ENCODE measurements around the gene TBC1D14. TPM values are rescaled to one million over a fixed set of nuclear protein-coding genes. Genes with fewer than 3 reads are reported as not detected.
"Not testable (repeated sequence)": the region's sequence is repeated elsewhere in the genome, so short reads cannot be mapped to it uniquely, and the experiment has no call there.

TBC1D14 gene
- total RNA-seq, 1 donor = 35.4 TPM

GRCh38 chr4:7067452-7068278 is 158.0 kb downstream of the TBC1D14 start, which contains the start of gene GRPEL1:
GRPEL1 (minus strand) TSS chr4:7068064; CDS start chr4:7068032, 32 bp downstream.
- H3K4me3 ChIP-seq (ENCODE audit: low read length) = peak within 1 kb of the TSS; percentile 86
- H3K4me1 ChIP-seq (ENCODE audit: insufficient read depth, low read length) = peaks cover 40% of the 10 kb centered on the region
- no peaks in the 10 kb centered on the region for H3K27me3 ChIP-seq (ENCODE audit: insufficient read depth, low read length)
- H3K9me3 ChIP-seq (ENCODE audit: low read depth, low read length) = no peaks in the 10 kb centered on the region

DNA sequence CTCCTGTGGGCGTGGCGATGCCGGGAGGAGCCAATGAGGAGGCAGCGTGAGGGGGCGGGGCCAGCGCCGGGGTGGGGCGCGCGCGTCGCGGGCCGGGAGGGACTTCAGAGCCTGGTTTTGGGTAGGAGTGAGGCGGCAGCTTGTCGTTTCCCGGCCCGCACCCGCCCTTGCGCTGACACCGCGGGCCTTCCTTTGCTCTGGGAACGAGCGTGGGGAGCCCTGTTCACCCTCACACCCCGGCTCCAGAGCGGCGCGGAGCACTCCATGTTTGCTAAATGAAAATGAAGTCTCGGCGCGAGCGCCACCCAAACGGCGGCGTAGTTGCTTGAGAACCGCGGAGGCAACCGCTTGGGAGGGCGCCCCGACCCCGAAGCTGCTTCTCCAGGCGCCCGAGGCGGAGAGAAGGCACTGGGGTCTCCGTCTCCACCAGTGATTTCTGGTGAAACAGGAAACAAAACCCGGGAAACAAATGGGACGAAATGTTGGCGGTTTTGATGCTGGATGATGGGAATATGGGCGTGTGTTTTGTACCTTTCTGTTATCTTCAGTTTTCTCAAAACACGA is 158.7 kb downstream of the TBC1D14 start:
- Histone ChIP-seq H3K9me3 (ENCODE audit: low read depth, low read length) (no peaks in the 10 kb centered on the region), H3K4me3 (ENCODE audit: low read length) (peak overlapping the region; percentile 86), H3K4me1 (ENCODE audit: insufficient read depth, low read length) (peaks cover 40% of the 10 kb centered on the region), H3K27me3 (ENCODE audit: insufficient read depth, low read length) (no peaks in the 10 kb centered on the region)

- Histone ChIP-seq H3K4me3 (ENCODE audit: low read length) (peak overlapping the region; percentile 86), H3K4me1 (ENCODE audit: insufficient read depth, low read length) (peaks cover 40% of the 10 kb centered on the region), H3K27me3 (ENCODE audit: insufficient read depth, low read length) (no peaks in the 10 kb centered on the region), H3K9me3 (ENCODE audit: low read depth, low read length) (no peaks in the 10 kb centered on the region)
Measured at GRCh38 chr4:7068883-7069282, 159.3 kb downstream of the TBC1D14 start.

GRCh38 chr4:7070729-7071511 is 161.3 kb downstream of the TBC1D14 start:
- no peak overlapping the region for H3K4me3 ChIP-seq (ENCODE audit: low read length)

DNA sequence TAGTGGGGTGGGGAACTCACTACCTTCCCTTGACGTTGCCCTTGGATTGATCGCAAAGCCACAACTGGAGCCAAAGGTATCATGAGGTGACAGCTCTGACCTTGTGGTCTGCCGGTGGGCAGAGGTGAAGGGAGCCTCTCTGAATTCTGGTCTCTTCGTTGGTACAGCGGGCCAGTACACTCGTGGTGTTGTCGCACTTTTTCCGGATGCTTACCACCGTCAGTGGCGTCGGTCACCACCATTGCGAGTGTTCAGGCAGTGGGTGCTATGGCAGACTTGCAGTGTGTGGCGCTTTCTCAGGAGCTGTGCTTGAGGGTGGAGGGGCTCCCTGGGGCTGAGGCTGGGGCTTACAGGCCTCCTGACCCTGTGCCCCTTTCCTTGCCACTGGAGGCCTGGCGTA is 163.4 kb downstream of the TBC1D14 start:
- no peaks in the 10 kb centered on the region for H3K9me3 ChIP-seq (ENCODE audit: low read depth, low read length)
- H3K4me1 ChIP-seq (ENCODE audit: insufficient read depth, low read length) = peaks cover 10% of the 10 kb centered on the region
- H3K27me3 ChIP-seq (ENCODE audit: insufficient read depth, low read length) = no peaks in the 10 kb centered on the region
- H3K4me3 ChIP-seq (ENCODE audit: low read length) = no peak overlapping the region

More at GRCh38 chr4:7070729-7071511, 161.3 kb downstream of the TBC1D14 start:
- Histone ChIP-seq H3K9me3 (ENCODE audit: low read depth, low read length) (no peaks in the 10 kb centered on the region), H3K27me3 (ENCODE audit: insufficient read depth, low read length) (no peaks in the 10 kb centered on the region), H3K4me1 (ENCODE audit: insufficient read depth, low read length) (peaks cover 25% of the 10 kb centered on the region)

DNA sequence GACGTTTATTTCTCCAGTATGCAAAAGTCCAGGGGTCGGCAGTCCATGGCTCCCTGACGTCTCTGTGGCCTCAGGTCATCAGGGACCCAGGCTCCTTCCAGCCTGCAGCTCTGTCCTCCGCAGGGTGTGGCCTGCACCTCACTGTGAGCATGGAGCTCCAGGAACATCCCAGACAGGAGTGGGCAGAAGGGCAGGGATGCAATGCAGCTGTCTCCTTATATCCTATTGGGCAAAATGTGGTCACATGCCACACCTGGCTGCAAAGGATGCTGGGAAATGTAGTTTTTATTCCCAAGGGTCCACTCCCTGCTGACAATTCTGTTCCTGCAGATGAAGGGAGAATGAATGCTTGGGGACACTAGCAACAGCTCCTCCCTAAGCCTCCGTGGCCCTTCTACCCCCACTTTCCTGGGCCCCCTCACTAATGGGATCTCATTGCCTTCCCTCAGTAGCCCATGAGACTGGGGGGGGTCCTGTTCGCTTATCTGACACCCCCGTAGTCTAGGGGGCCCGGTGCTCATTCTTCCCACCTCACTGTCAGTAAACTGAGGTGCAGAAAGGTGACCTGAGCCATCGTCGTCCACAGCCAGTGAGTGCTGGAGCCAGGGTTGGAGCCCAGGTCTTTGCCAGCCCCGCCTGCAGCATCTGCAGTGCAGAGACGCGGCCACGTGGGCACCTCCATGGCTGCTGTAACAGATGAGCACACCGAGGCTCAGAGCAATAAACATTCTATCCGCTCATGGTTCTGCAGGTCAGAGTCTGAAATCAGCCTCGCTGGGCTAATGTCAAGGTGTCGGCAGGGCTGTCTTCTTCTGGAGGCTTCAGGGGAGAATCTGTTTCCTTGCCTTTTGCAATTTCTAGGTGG is 164.1 kb downstream of the TBC1D14 start:
- peaks cover 6% of the 10 kb centered on the region for H3K4me1 ChIP-seq (ENCODE audit: insufficient read depth, low read length)
- no peaks in the 10 kb centered on the region for H3K27me3 ChIP-seq (ENCODE audit: insufficient read depth, low read length)
- H3K9me3 ChIP-seq (ENCODE audit: low read depth, low read length) = no peaks in the 10 kb centered on the region
- no peak overlapping the region for H3K4me3 ChIP-seq (ENCODE audit: low read length)

GRCh38 chr4:7074426-7074825 is 164.8 kb downstream of the TBC1D14 start:
- no peaks in the 10 kb centered on the region for H3K27me3 ChIP-seq (ENCODE audit: insufficient read depth, low read length)
- no peaks in the 10 kb centered on the region for H3K4me1 ChIP-seq (ENCODE audit: insufficient read depth, low read length)
- no peaks in the 10 kb centered on the region for H3K9me3 ChIP-seq (ENCODE audit: low read depth, low read length)
- no peak overlapping the region for H3K4me3 ChIP-seq (ENCODE audit: low read length)

GRCh38 chr4:7075962-7076695 is 166.5 kb downstream of the TBC1D14 start:
- H3K27me3 ChIP-seq (ENCODE audit: insufficient read depth, low read length) = peaks cover 6% of the 10 kb centered on the region
- H3K9me3 ChIP-seq (ENCODE audit: low read depth, low read length) = no peaks in the 10 kb centered on the region
- H3K4me1 ChIP-seq (ENCODE audit: insufficient read depth, low read length) = no peaks in the 10 kb centered on the region
- H3K4me3 ChIP-seq (ENCODE audit: low read length) = no peak overlapping the region

DNA sequence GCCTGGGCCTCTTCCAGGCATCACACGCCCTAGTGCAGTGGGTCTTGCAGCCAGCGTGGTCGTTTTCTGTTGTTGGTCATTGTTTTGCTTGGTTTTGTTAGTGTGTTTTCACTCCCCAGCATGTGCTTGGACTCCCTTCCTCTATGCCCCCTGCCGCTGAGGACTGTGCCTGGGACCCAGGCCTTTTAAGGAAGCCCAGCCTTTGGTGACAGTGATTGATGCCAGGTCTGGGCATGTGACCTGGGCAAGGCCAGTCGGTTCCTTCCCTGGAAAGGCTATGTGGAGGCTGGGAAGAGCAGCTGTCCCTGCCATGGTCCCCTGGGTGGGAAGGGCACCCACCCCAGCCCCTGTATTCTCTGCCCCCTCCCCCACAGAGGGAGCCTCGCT is 167.1 kb downstream of the TBC1D14 start:
- peaks cover 12% of the 10 kb centered on the region for H3K27me3 ChIP-seq (ENCODE audit: insufficient read depth, low read length)
- no peaks in the 10 kb centered on the region for H3K9me3 ChIP-seq (ENCODE audit: low read depth, low read length)
- H3K4me3 ChIP-seq (ENCODE audit: low read length) = no peak overlapping the region
- H3K4me1 ChIP-seq (ENCODE audit: insufficient read depth, low read length) = no peaks in the 10 kb centered on the region

DNA sequence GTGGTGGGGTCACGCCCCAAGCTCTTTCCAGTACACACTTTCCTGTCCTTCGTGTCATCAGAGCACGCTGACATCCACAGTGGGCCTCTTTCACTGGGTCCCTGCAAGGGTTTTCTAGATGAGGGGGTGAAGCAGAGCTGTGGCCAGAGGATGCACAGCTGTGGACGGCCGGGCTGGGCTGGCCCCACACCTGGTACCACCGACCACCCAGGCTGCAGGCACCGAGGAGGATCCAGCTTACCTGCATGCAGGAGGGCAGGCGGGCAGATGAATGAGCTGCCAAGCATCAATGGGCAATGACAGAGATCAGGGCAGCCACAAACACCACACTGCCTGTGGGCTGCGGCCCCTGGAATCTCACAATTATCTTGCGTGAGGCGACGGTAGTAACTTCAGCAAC is 167.7 kb downstream of the TBC1D14 start:
- no peak overlapping the region for H3K4me3 ChIP-seq (ENCODE audit: low read length)
- no peaks in the 10 kb centered on the region for H3K9me3 ChIP-seq (ENCODE audit: low read depth, low read length)
- H3K4me1 ChIP-seq (ENCODE audit: insufficient read depth, low read length) = no peaks in the 10 kb centered on the region
- peaks cover 17% of the 10 kb centered on the region for H3K27me3 ChIP-seq (ENCODE audit: insufficient read depth, low read length)

DNA sequence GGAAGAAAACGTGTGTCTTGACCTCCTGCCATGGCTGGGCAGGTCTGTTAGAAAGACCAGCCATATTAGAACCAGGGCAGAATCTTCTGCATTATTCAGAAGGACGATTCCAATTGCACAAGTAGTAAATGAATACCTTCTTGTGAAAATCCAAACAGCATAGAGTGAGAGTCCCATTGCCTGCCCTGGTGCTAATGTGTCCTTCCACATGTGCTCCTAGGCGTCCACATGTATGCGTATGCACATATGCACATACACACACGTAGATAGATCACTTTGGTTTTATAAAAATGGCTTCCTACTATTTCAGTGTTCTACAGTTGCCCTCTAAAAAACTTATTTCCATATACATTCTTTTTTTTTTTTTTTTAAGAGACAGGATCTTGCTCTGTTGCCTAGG is 168.4 kb downstream of the TBC1D14 start:
- H3K4me1 ChIP-seq (ENCODE audit: insufficient read depth, low read length) = no peaks in the 10 kb centered on the region
- H3K4me3 ChIP-seq (ENCODE audit: low read length) = no peak overlapping the region
- H3K9me3 ChIP-seq (ENCODE audit: low read depth, low read length) = no peaks in the 10 kb centered on the region
- H3K27me3 ChIP-seq (ENCODE audit: insufficient read depth, low read length) = peaks cover 21% of the 10 kb centered on the region

GRCh38 chr4:7079483-7079882 is 169.9 kb downstream of the TBC1D14 start:
- peaks cover 36% of the 10 kb centered on the region for H3K27me3 ChIP-seq (ENCODE audit: insufficient read depth, low read length)
- H3K4me1 ChIP-seq (ENCODE audit: insufficient read depth, low read length); H3K9me3 ChIP-seq (ENCODE audit: low read depth, low read length); H3K4me3 ChIP-seq (ENCODE audit: low read length): not testable (repeated sequence)

GRCh38 chr4:7079909-7080308 is 170.3 kb downstream of the TBC1D14 start:
- H3K9me3 ChIP-seq (ENCODE audit: low read depth, low read length); H3K4me1 ChIP-seq (ENCODE audit: insufficient read depth, low read length); H3K4me3 ChIP-seq (ENCODE audit: low read length): not testable (repeated sequence)
- H3K27me3 ChIP-seq (ENCODE audit: insufficient read depth, low read length) = peaks cover 40% of the 10 kb centered on the region

All from mononuclear cell (primary cell).